OCI-LY1 (cell line): Measurements from ENCODE around the gene BEAN1.

Experiments used
- H2AFZ ChIP-seq: fragments of 200-600 bp; sonication (generic), shearing (Covaris generic); 2 replicates; pipeline ENCODE4 v1.6.0; 2014; ENCODE audit warnings: antibody characterized with exemption, mild to moderate bottlenecking, low read length
- H3F3A ChIP-seq: fragments of 200-600 bp; sonication (generic), shearing (Covaris generic); 2 replicates; pipeline ENCODE4 v1.6.0; 2014; ENCODE audit warnings: mild to moderate bottlenecking, antibody characterized with exemption, low read length, moderate library complexity; ENCODE audit not compliant: insufficient read depth
- H3K27ac ChIP-seq: fragments of 200-600 bp; sonication (generic); 2 replicates; pipeline ENCODE4 v1.5.1; 2014; ENCODE audit warnings: low read length, mixed run types, mild to moderate bottlenecking, low read depth; ENCODE audit not compliant: poor library complexity, severe bottlenecking
- H3K27me3 ChIP-seq: fragments of 200-600 bp; sonication (generic); 2 replicates; pipeline ENCODE4 v1.6.0; 2014; ENCODE audit warnings: antibody characterized with exemption, mild to moderate bottlenecking, low read length, moderate library complexity; ENCODE audit not compliant: insufficient read depth
- H3K36me3 ChIP-seq: fragments of 200-600 bp; sonication (generic); 2 replicates; pipeline ENCODE4 v1.6.1; 2014; ENCODE audit warnings: mild to moderate bottlenecking, antibody characterized with exemption, low read length, moderate library complexity, mixed read lengths; ENCODE audit not compliant: insufficient read depth
- H3K4me1 ChIP-seq: fragments of 200-600 bp; sonication (generic); 2 replicates; pipeline ENCODE4 v1.5.1; 2014; ENCODE audit warnings: mild to moderate bottlenecking, low read length, moderate library complexity; ENCODE audit not compliant: insufficient read depth, severe bottlenecking
- H3K4me2 ChIP-seq: fragments of 200-600 bp; sonication (generic), shearing (Covaris generic); 2 replicates; pipeline ENCODE4 v1.6.1; 2014; ENCODE audit warnings: low read length
- H3K4me3 ChIP-seq: fragments of 200-600 bp; sonication (generic); 2 replicates; pipeline ENCODE4 v1.5.1; 2014; ENCODE audit warnings: low read length, low read depth, mild to moderate bottlenecking, mixed read lengths; ENCODE audit not compliant: poor library complexity, severe bottlenecking
- H3K79me2 ChIP-seq: fragments of 200-600 bp; shearing (Covaris generic); 2 replicates; pipeline ENCODE4 v1.6.1; 2016; ENCODE audit warnings: mixed run types, low read length, mixed read lengths; ENCODE audit not compliant: insufficient read depth
- H3K9ac ChIP-seq: fragments of 200-600 bp; sonication (generic), shearing (Covaris generic); 2 replicates; pipeline ENCODE4 v1.6.1; 2014; ENCODE audit warnings: mild to moderate bottlenecking, low read length, mixed read lengths
- H3K9me2 ChIP-seq: fragments of 200-600 bp; sonication (generic), shearing (Covaris generic); 2 replicates; pipeline ENCODE4 v1.6.1; 2014; ENCODE audit warnings: low read depth, mild to moderate bottlenecking, low read length, mixed read lengths
- H3K9me3 ChIP-seq: fragments of 200-600 bp; shearing (Covaris generic); 2 replicates; pipeline ENCODE4 v1.6.1; 2014; ENCODE audit warnings: low read length, mixed read lengths
- H4K20me1 ChIP-seq: fragments of 200-600 bp; sonication (generic), shearing (Covaris generic); 2 replicates; pipeline ENCODE4 v1.6.0; 2016; ENCODE audit warnings: mild to moderate bottlenecking, low read length; ENCODE audit not compliant: insufficient read depth
- CTCF ChIP-seq: fragments of 200-600 bp; sonication (generic), shearing (Covaris generic); IDR thresholded peaks from 2 replicates; pipeline ENCODE4 v1.5.1; 2017; ENCODE audit warnings: mild to moderate bottlenecking, antibody characterized with exemption, low read length, moderate library complexity, mixed read lengths
- EZH2 ChIP-seq: fragments of 200-600 bp; sonication (generic), shearing (Covaris generic); IDR thresholded peaks from 2 replicates; pipeline ENCODE4 v1.8.0; 2017; ENCODE audit warnings: borderline replicate concordance, mixed run types, mild to moderate bottlenecking, antibody characterized with exemption, low read length, moderate library complexity, mixed read lengths

The BEAN1 gene

GRCh38 chr16:66391726-66392670 is 35.1 kb upstream of the BEAN1 start:
- Histone ChIP-seq H3K9me2 (no peaks in the 10 kb centered on the region), H2AFZ (no peak overlapping the region), H3K4me2 (no peak overlapping the region), H3K9ac (no peak overlapping the region), H3K27me3 (0 out of 2 replicates have a peak, but pooled peaks cover 4% of the 10 kb centered on the region), H3K36me3 (no peaks in the 10 kb centered on the region), H3K79me2 (no peaks in the 10 kb centered on the region), H3K4me3 (no peak overlapping the region), H3K27ac (no peak overlapping the region), H3K9me3 (no peaks in the 10 kb centered on the region), H3K4me1 (no peaks in the 10 kb centered on the region), H3F3A (no peaks in the 10 kb centered on the region), H4K20me1 (no peaks in the 10 kb centered on the region)
- TF ChIP-seq CTCF, result no peak
- TF ChIP-seq EZH2, result no peak

GRCh38 chr16:66395806-66396555 is 31.1 kb upstream of the BEAN1 start:
- Histone ChIP-seq H3K9me2 (no peaks in the 10 kb centered on the region), H3K4me1 (no peaks in the 10 kb centered on the region), H3K36me3 (no peaks in the 10 kb centered on the region), H3K4me3 (no peak overlapping the region), H2AFZ (no peak overlapping the region), H3F3A (no peaks in the 10 kb centered on the region), H3K27me3 (0 out of 2 replicates have a peak, but pooled peaks cover 7% of the 10 kb centered on the region), H3K9me3 (no peaks in the 10 kb centered on the region), H4K20me1 (no peaks in the 10 kb centered on the region), H3K4me2 (no peak overlapping the region), H3K79me2 (no peaks in the 10 kb centered on the region), H3K27ac (no peak overlapping the region), H3K9ac (no peak overlapping the region)
- TF ChIP-seq EZH2, result no peak
- TF ChIP-seq CTCF, result no peak

- H4K20me1 ChIP-seq, result no peaks in the 10 kb centered on the region
- H3K4me3 ChIP-seq, result no peak overlapping the region
- H3K9ac ChIP-seq, result no peak overlapping the region
- H3K27ac ChIP-seq, result no peak overlapping the region
- H3K27me3 ChIP-seq, result 0 out of 2 replicates have a peak, but pooled peaks cover 7% of the 10 kb centered on the region
- no peak for TF ChIP-seq EZH2
- no peak for TF ChIP-seq CTCF
- no peak overlapping the region for H3K4me2 ChIP-seq
- H3K9me2 ChIP-seq, result no peaks in the 10 kb centered on the region
- no peaks in the 10 kb centered on the region for H3F3A ChIP-seq
- no peaks in the 10 kb centered on the region for H3K4me1 ChIP-seq
- H2AFZ ChIP-seq, result no peak overlapping the region
- no peaks in the 10 kb centered on the region for H3K9me3 ChIP-seq
- no peaks in the 10 kb centered on the region for H3K79me2 ChIP-seq
- no peaks in the 10 kb centered on the region for H3K36me3 ChIP-seq
Measured at GRCh38 chr16:66397736-66398433, 29.2 kb upstream of the BEAN1 start.
